ENCODE data around the gene NRP2.

NRP2 gene

DNA sequence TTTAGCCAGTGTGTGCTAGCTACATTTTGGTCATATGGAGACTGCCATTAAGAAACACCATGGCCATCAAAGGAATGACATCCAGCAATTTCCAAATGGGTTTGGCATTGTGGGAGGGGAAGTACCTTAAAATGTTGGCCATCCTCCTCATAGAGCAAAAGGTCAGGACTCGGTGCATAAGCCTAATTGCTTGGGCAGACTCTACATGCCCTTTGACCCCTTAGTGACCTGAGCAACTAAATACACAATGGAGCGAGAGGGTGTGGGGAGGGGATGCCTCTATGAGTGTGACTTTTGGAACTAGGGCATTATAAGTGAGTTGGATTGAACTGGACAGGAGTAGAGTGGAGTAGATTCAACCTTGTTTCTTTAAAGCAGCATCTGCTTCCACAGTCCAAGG, 44.9 kb downstream of the NRP2 start:
- peaks cover 0 to 2% of the 10 kb centered on the region in 2 donors for H3K4me1 Mint-ChIP-seq (ENCODE audit: low read depth in 2 of 2)
- no peaks in the 10 kb centered on the region for H3K9me3 Mint-ChIP-seq
- DNase-seq (no peak), ATAC-seq (replicated peaks) (no peak)
- H3K4me3 Mint-ChIP-seq, result no peak overlapping the region
- H3K27me3 Mint-ChIP-seq, result peaks cover 23 to 43% of the 10 kb centered on the region in 2 donors
- H3K36me3 Mint-ChIP-seq (ENCODE audit: insufficient read depth), result no peaks in the 10 kb centered on the region
- H3K27ac Mint-ChIP-seq, result no peak overlapping the region

DNA sequence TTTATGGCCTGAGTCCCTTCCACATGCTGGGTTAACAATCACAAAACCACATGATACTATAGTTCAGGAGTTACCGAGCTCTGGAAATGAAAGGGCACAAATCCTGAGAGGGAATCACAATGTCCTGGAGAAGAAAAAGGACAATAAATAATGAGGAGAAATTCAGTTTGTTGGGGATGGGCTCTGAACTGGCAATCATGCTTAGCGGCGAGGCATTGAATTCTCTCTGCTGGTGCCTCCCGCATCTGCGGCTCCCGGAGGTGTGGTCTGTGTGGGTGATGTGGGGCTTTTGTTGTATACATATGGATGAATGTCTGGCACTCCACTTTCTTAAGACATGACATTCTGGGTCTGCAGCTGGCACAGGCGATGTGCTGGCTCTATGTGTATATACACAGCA, 46.1 kb downstream of the NRP2 start:
- no peak for ATAC-seq (replicated peaks)
- no peak overlapping the region for H3K27ac Mint-ChIP-seq
- peaks cover 24 to 46% of the 10 kb centered on the region in 2 donors for H3K27me3 Mint-ChIP-seq
- peaks cover 0 to 2% of the 10 kb centered on the region in 2 donors for H3K4me1 Mint-ChIP-seq (ENCODE audit: low read depth in 2 of 2)
- no peak overlapping the region for H3K4me3 Mint-ChIP-seq
- H3K36me3 Mint-ChIP-seq (ENCODE audit: insufficient read depth), result no peaks in the 10 kb centered on the region
- H3K9me3 Mint-ChIP-seq, result no peaks in the 10 kb centered on the region
- no peak for DNase-seq

DNA sequence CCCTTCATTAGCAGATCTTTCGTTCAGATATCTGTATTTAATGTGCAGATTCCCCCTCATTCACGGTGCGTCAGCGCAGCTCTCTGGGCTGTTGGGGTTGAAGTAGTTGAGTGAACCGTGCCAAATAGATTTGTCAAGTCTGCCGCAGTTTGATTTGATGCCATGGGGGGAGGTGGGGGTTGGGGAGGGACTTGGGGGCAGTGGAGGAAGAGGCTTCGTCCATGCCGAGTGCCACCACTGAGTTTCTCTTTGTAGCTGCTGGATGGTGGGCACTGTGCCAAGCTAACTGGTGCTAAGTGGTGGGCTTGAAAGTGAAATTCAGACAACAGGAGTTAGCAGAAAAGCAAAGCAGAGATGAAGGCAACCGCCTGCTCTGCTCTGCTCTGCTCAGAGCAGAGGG, 47.9 kb downstream of the NRP2 start:
- no peak overlapping the region for H3K4me3 Mint-ChIP-seq
- H3K9me3 Mint-ChIP-seq, result no peaks in the 10 kb centered on the region
- no peak for DNase-seq
- H3K27ac Mint-ChIP-seq, result no peak overlapping the region
- H3K36me3 Mint-ChIP-seq (ENCODE audit: insufficient read depth), result no peaks in the 10 kb centered on the region
- H3K27me3 Mint-ChIP-seq, result peaks cover 31 to 54% of the 10 kb centered on the region in 2 donors
- ATAC-seq (replicated peaks), result no peak
- H3K4me1 Mint-ChIP-seq (ENCODE audit: low read depth in 2 of 2), result peaks cover 0 to 2% of the 10 kb centered on the region in 2 donors

- Mint-ChIP-seq H3K27me3 (peaks cover 26 to 47% of the 10 kb centered on the region in 2 donors), H3K36me3 (ENCODE audit: insufficient read depth) (no peaks in the 10 kb centered on the region), H3K9me3 (no peaks in the 10 kb centered on the region), H3K27ac (no peak overlapping the region), H3K4me3 (no peak overlapping the region), H3K4me1 (ENCODE audit: low read depth in 2 of 2) (peaks cover 0 to 2% of the 10 kb centered on the region in 2 donors)
- DNase-seq, result no peak
- ATAC-seq (replicated peaks), result no peak
Measured at GRCh38 chr2:205730701-205731582, 48.6 kb downstream of the NRP2 start.

DNA sequence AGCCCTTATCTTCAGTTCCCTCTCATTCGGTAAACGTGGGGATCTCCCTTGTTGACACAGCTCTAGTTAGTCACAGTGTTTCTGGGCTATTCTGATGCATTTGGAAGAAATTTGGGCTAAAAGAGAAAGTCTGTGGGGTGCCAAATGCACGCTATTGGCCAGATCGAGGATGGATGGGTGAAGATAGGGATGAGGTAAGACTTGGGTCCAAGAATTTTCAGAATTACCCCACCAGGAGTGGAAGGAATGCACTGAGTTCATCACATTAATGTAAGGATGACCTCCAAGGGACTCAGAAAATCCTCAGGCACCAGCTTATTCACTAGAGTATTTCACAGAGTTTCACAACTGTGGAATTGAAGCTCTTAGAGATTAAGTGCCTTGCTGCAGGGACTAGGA, 49.3 kb downstream of the NRP2 start:
- H3K36me3 Mint-ChIP-seq (ENCODE audit: insufficient read depth), result no peaks in the 10 kb centered on the region
- peaks cover 0 to 2% of the 10 kb centered on the region in 2 donors for H3K4me1 Mint-ChIP-seq (ENCODE audit: low read depth in 2 of 2)
- no peaks in the 10 kb centered on the region for H3K9me3 Mint-ChIP-seq
- DNase-seq (no peak), ATAC-seq (replicated peaks) (no peak)
- H3K4me3 Mint-ChIP-seq, result no peak overlapping the region
- peaks cover 20 to 42% of the 10 kb centered on the region in 2 donors for H3K27me3 Mint-ChIP-seq
- H3K27ac Mint-ChIP-seq, result no peak overlapping the region

- no peak for DNase-seq
- Mint-ChIP-seq H3K36me3 (ENCODE audit: insufficient read depth) (no peaks in the 10 kb centered on the region), H3K27ac (no peak overlapping the region), H3K27me3 (peaks cover 22 to 45% of the 10 kb centered on the region in 2 donors), H3K4me3 (no peak overlapping the region), H3K4me1 (ENCODE audit: low read depth in 2 of 2) (peaks cover 0 to 2% of the 10 kb centered on the region in 2 donors), H3K9me3 (no peaks in the 10 kb centered on the region)
- no peak for ATAC-seq (replicated peaks)
Measured at GRCh38 chr2:205732314-205732713, 50.0 kb downstream of the NRP2 start.

GRCh38 chr2:205733082-205733481, 50.8 kb downstream of the NRP2 start:
- Mint-ChIP-seq H3K27me3 (peaks cover 27 to 44% of the 10 kb centered on the region in 2 donors), H3K4me1 (ENCODE audit: low read depth in 2 of 2) (peaks cover 0 to 3% of the 10 kb centered on the region in 2 donors), H3K36me3 (ENCODE audit: insufficient read depth) (no peaks in the 10 kb centered on the region), H3K27ac (no peak overlapping the region), H3K4me3 (no peak overlapping the region), H3K9me3 (no peaks in the 10 kb centered on the region)
- ATAC-seq (replicated peaks) (no peak), DNase-seq (no peak)

DNA sequence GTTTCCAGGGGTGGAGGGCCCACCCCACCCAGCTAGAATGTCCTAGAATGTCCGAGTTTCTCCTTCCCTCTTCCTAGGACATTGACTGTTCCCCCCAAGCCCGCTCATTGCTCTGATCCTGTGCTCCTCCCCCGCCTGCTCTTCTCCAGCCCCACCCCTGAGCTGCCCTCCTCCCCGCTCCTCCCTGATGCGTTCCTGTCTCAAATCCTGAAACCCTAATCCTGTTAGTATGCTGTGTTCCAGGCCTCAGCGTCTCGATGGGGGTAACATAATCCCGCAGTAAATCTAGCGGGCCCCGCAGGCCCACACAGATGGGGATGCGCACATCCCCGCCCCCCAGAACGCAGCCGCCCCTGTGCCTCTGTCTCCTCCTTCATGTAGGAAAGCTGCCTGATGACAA, 51.3 kb downstream of the NRP2 start:
- no peak for DNase-seq
- H3K27ac Mint-ChIP-seq, result no peak overlapping the region
- H3K4me1 Mint-ChIP-seq (ENCODE audit: low read depth in 2 of 2), result peaks cover 0 to 2% of the 10 kb centered on the region in 2 donors

GRCh38 chr2:205734436-205735037, 52.2 kb downstream of the NRP2 start:
- ATAC-seq (replicated peaks), result no peak
- no peak overlapping the region for H3K27ac Mint-ChIP-seq
- H3K9me3 Mint-ChIP-seq, result no peaks in the 10 kb centered on the region
- no peak for DNase-seq
- peaks cover 30 to 42% of the 10 kb centered on the region in 2 donors for H3K27me3 Mint-ChIP-seq
- no peaks in the 10 kb centered on the region for H3K36me3 Mint-ChIP-seq (ENCODE audit: insufficient read depth)
- H3K4me3 Mint-ChIP-seq, result no peak overlapping the region
- peaks cover 0 to 2% of the 10 kb centered on the region in 2 donors for H3K4me1 Mint-ChIP-seq (ENCODE audit: low read depth in 2 of 2)

More for the DNA sequence above, 51.3 kb downstream of the NRP2 start:
- Mint-ChIP-seq H3K36me3 (ENCODE audit: insufficient read depth) (no peaks in the 10 kb centered on the region), H3K27me3 (peaks cover 29 to 44% of the 10 kb centered on the region in 2 donors), H3K9me3 (no peaks in the 10 kb centered on the region), H3K4me3 (no peak overlapping the region)
- ATAC-seq (replicated peaks), result no peak

GRCh38 chr2:205738117-205738968, 56.0 kb downstream of the NRP2 start:
- Mint-ChIP-seq H3K4me1 (ENCODE audit: low read depth in 2 of 2) (peaks cover 0 to 2% of the 10 kb centered on the region in 2 donors), H3K4me3 (no peak overlapping the region), H3K27me3 (peaks cover 26 to 65% of the 10 kb centered on the region in 2 donors), H3K27ac (no peak overlapping the region), H3K36me3 (ENCODE audit: insufficient read depth) (no peaks in the 10 kb centered on the region), H3K9me3 (no peaks in the 10 kb centered on the region)
- no peak for DNase-seq
- ATAC-seq (replicated peaks), result no peak

DNA sequence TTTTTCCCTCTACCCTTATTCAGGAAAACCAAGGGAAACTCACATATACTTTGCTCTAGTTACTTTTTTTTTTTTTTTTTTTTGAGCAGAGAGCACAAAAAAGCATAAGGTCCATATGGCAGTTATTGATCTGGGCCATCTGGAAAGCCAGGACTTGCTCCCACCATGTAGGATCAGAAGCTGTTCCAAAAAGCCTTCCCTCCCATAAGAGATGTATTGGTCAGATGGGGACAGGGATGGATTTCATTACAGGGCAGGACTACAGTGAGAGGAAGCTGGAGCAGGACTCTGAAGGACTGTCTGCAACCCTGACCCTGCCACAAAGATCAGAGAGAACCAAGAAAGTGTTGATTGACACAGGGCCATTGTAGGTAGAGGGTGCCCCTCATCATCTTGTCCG, 57.3 kb downstream of the NRP2 start:
- peaks cover 18 to 57% of the 10 kb centered on the region in 2 donors for H3K27me3 Mint-ChIP-seq
- ATAC-seq (replicated peaks) (no peak), DNase-seq (no peak)
- H3K36me3 Mint-ChIP-seq (ENCODE audit: insufficient read depth), result no peaks in the 10 kb centered on the region
- H3K9me3 Mint-ChIP-seq, result no peaks in the 10 kb centered on the region
- H3K4me3 Mint-ChIP-seq, result no peak overlapping the region
- H3K4me1 Mint-ChIP-seq (ENCODE audit: low read depth in 2 of 2), result peaks cover 0 to 2% of the 10 kb centered on the region in 2 donors
- H3K27ac Mint-ChIP-seq, result no peak overlapping the region

DNA sequence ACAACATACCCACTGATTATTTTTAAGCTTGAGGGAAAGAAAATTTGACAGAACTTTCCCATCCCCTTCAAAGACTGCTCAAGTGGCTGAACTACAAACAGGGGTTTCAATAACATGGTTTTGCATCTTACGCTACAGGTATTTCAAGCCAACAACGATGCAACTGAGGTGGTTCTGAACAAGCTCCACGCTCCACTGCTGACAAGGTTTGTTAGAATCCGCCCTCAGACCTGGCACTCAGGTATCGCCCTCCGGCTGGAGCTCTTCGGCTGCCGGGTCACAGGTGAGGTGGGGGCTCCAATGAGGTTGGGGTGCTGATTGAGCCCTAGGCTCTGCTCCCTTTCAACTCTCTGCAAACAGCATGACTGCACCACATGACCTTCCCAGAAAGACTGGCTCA, 58.1 kb downstream of the NRP2 start:
- no peaks in the 10 kb centered on the region for H3K36me3 Mint-ChIP-seq (ENCODE audit: insufficient read depth)
- H3K27ac Mint-ChIP-seq, result no peak overlapping the region
- peaks cover 23 to 65% of the 10 kb centered on the region in 2 donors for H3K27me3 Mint-ChIP-seq
- H3K4me3 Mint-ChIP-seq, result no peak overlapping the region
- no peaks in the 10 kb centered on the region for H3K9me3 Mint-ChIP-seq
- no peak for ATAC-seq (replicated peaks)
- H3K4me1 Mint-ChIP-seq (ENCODE audit: low read depth in 2 of 2), result peaks cover 0 to 2% of the 10 kb centered on the region in 2 donors
- DNase-seq, result no peak

GRCh38 chr2:205741256-205741978, 59.1 kb downstream of the NRP2 start:
- H3K9me3 Mint-ChIP-seq, result no peaks in the 10 kb centered on the region
- no peak for DNase-seq
- no peak overlapping the region for H3K27ac Mint-ChIP-seq
- peaks cover 0 to 2% of the 10 kb centered on the region in 2 donors for H3K4me1 Mint-ChIP-seq (ENCODE audit: low read depth in 2 of 2)
- no peak overlapping the region for H3K4me3 Mint-ChIP-seq
- H3K36me3 Mint-ChIP-seq (ENCODE audit: insufficient read depth), result no peaks in the 10 kb centered on the region
- H3K27me3 Mint-ChIP-seq, result peaks cover 27 to 74% of the 10 kb centered on the region in 2 donors
- no peak for ATAC-seq (replicated peaks)
